NT2/D1 (cell line): ENCODE results near the gene FAP.

Experiments
- DNase-seq: peaks from one replicate; pipeline ENCODE4 v3.0.0-alpha.2; 2011; ENCODE audit warnings: low read depth, low spot score
- H3K27me3 ChIP-seq: 2 replicates; pipeline ENCODE4 v1.6.0; 2011; ENCODE audit warnings: mild to moderate bottlenecking; ENCODE audit not compliant: insufficient read length, insufficient read depth
- H3K36me3 ChIP-seq: 2 replicates; pipeline ENCODE4 v1.6.1; 2011; ENCODE audit warnings: mild to moderate bottlenecking, low read length, mixed read lengths; ENCODE audit not compliant: insufficient read depth, insufficient read length
- H3K4me1 ChIP-seq: 2 replicates; pipeline ENCODE4 v1.5.1; 2011; ENCODE audit not compliant: insufficient read depth, insufficient read length
- H3K4me3 ChIP-seq: 2 replicates; pipeline ENCODE4 v1.5.1; 2011; ENCODE audit warnings: low read depth; ENCODE audit not compliant: insufficient read length
- H3K9ac ChIP-seq: 2 replicates; pipeline ENCODE4 v1.6.0; 2011; ENCODE audit warnings: low read depth; ENCODE audit not compliant: insufficient read length
- H3K9me3 ChIP-seq: 2 replicates; pipeline ENCODE4 v1.5.1; 2011; ENCODE audit warnings: mild to moderate bottlenecking, low read length; ENCODE audit not compliant: insufficient read depth
- SUZ12 ChIP-seq: IDR thresholded peaks from 2 replicates; pipeline ENCODE4 v1.6.1; 2011; ENCODE audit not compliant: insufficient read length, insufficient read depth; ENCODE audit errors: extremely low read depth
- YY1 ChIP-seq: IDR thresholded peaks from 2 replicates; pipeline ENCODE4 v1.6.1; 2011; ENCODE audit not compliant: insufficient read length, insufficient read depth
- ZNF274 ChIP-seq: IDR thresholded peaks from 2 replicates; pipeline ENCODE4 v1.6.1; 2011; ENCODE audit warnings: mild to moderate bottlenecking, low read depth, low read length

FAP gene

GRCh38 chr2:162125138-162125537 lies 118.1 kb downstream of the FAP start:
- Histone ChIP-seq H3K36me3 (no peaks in the 10 kb centered on the region), H3K4me3 (no peak overlapping the region), H3K4me1 (peaks cover 4% of the 10 kb centered on the region), H3K9me3 (no peaks in the 10 kb centered on the region), H3K9ac (no peak overlapping the region), H3K27me3 (no peaks in the 10 kb centered on the region)
- no peak for DNase-seq
- TF ChIP-seq SUZ12 (no peak), ZNF274 (no peak), YY1 (no peak)

GRCh38 chr2:162123806-162124758 lies 119.2 kb downstream of the FAP start:
- H3K4me3 ChIP-seq = no peak overlapping the region
- no peaks in the 10 kb centered on the region for H3K36me3 ChIP-seq
- TF ChIP-seq YY1 (no peak), SUZ12 (no peak), ZNF274 (no peak)
- no peaks in the 10 kb centered on the region for H3K27me3 ChIP-seq
- DNase-seq = peak; percentile 49
- no peak overlapping the region for H3K9ac ChIP-seq
- no peaks in the 10 kb centered on the region for H3K9me3 ChIP-seq
- peaks cover 4% of the 10 kb centered on the region for H3K4me1 ChIP-seq
